AG09309 (cell line): ENCODE measurements around the gene PLXNA4.

ENCODE experiments used
- DNase-seq: peaks from one replicate; pipeline ENCODE4 v3.0.0-alpha.2; 2010; ENCODE audit warnings: low read depth
- H3K4me3 ChIP-seq: 2 replicates; pipeline ENCODE4 v1.5.1; 2011; ENCODE audit warnings: mild to moderate bottlenecking, low read depth, low read length, moderate library complexity; ENCODE audit not compliant: control insufficient read depth
- TF ChIP-seq, protein P1 (sequence below): IDR thresholded peaks from 2 replicates; pipeline ENCODE4 v1.5.1; 2011; ENCODE audit warnings: mild to moderate bottlenecking, low read depth, low read length, inconsistent platforms; ENCODE audit not compliant: insufficient read depth, control insufficient read depth; ENCODE audit errors: missing control alignments

Gene PLXNA4

DNA sequence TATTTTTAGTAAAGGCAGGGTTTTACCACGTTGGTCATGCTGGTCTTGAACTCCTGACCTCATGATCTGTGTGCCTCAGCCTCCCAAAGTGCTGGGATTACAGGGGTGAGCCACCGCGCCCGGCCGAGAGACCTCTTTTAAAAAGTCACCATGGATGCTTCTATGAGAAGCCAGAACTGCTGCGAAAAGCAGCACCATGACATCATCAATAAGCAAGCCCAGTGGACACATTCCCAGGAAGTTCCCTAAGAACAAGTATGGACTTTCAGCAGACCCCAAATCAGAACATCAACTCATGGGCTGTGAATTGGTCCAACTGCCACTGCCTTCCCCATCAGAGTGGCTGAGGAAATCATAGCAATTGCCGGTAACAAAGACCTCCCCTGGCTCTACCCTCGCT, 93.4 kb downstream of the PLXNA4 start:
- DNase-seq: no peak
- H3K4me3 ChIP-seq: no peak overlapping the region
- TF ChIP-seq, protein P1, sequence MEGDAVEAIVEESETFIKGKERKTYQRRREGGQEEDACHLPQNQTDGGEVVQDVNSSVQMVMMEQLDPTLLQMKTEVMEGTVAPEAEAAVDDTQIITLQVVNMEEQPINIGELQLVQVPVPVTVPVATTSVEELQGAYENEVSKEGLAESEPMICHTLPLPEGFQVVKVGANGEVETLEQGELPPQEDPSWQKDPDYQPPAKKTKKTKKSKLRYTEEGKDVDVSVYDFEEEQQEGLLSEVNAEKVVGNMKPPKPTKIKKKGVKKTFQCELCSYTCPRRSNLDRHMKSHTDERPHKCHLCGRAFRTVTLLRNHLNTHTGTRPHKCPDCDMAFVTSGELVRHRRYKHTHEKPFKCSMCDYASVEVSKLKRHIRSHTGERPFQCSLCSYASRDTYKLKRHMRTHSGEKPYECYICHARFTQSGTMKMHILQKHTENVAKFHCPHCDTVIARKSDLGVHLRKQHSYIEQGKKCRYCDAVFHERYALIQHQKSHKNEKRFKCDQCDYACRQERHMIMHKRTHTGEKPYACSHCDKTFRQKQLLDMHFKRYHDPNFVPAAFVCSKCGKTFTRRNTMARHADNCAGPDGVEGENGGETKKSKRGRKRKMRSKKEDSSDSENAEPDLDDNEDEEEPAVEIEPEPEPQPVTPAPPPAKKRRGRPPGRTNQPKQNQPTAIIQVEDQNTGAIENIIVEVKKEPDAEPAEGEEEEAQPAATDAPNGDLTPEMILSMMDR: no peak

DNA sequence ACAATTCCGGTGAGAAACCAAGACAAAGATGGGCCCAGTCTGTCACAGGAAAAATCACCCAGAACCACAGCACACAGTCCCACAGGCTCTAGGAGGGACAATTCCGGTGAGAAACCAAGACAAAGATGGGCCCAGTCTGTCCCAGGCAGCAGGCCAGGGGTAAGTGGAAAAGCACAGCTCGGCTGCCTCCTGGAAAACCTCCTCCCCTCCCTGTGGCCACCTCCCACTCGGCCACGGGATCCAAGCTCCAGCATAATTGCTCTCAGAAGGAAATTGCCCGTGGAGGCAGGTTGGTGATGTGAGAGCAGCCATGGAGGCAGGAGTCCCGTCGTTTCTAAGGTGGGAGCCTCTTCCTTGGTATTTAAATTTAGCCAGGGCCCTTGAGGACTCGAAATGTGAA, 95.7 kb downstream of the PLXNA4 start:
- DNase-seq: no peak
- no peak overlapping the region for H3K4me3 ChIP-seq
- TF ChIP-seq, protein P1: no peak

DNA sequence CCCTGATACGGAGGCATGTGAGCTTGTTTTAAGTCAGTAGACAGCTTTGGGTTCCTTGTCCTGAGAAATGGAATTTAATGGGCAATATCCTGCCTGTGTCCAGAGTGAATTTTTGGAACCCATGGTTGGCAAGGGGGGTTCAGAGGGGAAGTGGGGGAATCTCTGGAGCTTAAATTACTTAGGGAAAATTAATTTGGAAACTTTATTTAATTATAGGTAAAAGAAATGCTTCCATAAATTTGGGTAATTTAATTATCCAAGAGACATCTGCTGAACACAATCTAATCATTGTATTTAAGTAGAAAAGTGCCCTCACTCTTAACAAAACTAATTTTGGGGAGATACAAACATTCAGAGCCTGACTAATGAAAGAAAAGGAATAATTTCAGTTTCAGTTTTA, 99.7 kb downstream of the PLXNA4 start:
- DNase-seq: no peak
- TF ChIP-seq, protein P1: no peak
- no peak overlapping the region for H3K4me3 ChIP-seq

DNA sequence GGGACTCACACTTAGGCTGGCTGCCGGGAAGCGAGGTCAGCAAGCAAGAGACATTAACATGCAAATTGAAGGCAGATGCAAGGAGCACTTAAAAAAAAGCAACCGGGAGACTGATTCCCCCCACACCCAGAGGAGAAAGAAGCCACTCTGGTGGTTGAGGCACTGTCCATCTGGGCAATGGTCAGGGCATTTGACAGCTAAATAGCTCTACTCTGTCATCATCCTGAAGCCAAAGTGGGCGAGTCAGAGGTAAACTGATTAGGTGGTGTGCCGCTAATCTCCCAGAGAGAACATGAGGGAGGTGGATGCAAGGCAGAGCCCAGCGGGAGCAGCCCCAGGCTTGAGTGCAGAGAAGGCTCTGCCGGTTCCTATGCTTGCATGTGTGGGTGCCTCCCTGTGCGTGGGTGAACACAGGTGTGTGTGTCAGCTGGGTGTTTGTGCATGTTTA, 100.6 kb downstream of the PLXNA4 start:
- no peak overlapping the region for H3K4me3 ChIP-seq
- TF ChIP-seq, protein P1: no peak
- DNase-seq: no peak

DNA sequence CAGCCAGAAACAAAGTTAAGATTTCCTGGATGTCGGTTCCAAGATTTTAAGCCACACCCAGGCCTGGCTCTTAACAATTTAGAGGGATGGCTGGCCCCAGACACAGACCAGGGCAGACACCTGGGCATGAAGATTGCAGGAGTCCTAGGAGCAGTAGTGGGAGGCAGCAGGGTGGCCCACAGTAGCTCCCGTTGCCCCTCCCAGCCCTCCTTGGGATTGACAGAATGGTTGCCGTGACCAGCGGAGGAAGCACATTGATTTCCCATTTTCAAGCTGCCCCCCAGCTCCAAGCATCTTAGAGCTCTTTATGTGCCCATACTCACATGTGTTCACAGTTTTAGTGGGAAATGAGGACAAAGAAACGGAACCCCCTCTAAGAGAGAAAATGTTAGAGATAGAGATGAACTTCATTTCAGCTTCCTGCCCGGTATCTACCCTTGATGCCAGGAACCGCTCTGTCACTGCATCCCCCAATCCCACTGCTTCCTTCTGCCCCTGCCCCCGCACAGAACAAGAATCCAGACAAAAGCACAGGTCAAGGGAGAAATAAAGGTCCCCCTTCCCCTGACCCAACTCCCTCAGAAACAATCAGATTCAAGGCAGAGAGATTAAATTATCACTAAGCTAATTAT, 101.1 kb downstream of the PLXNA4 start:
- TF ChIP-seq, protein P1: no peak
- no peak overlapping the region for H3K4me3 ChIP-seq
- DNase-seq: no peak

DNA sequence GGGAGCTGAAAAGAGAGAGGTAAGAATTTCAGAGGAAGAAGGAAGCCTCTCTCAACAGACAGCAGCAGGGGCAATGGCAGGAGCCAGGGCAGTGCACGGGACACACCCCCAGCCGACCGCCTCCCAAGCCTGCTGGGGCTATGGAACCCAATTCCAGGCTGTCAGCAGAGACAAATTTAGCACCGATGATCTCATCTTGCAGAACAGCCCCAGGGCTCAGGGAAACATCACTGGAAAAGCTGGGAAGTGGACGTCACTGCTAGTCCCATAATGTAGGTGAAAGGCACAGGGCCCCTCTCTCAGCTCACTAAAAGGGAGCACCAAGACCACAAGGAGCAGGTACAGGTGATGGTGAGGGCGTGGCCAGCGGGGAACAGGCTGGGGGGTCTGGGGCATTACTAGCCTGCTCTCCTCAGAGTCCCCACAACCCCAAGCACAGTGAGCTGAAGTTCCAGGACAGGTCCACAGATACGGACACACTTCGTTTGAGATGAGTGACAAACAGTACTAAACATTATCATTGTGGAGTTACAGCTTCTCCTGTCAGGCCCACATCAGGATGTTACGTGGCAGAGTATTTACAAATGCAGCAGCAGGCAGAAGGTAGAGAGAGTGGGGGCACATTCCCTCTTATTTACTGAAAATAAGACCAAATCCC, 103.7 kb downstream of the PLXNA4 start:
- H3K4me3 ChIP-seq: no peak overlapping the region
- TF ChIP-seq, protein P1: no peak
- peak; percentile 20 for DNase-seq
